HG03558 (cell line): ENCODE data around the gene DNAAF8.
"Not testable (repeated sequence)": the region's sequence is repeated elsewhere in the genome, so short reads cannot be mapped to it uniquely, and the experiment has no call there.

Source experiments
- ATAC-seq: cut with Tn5 transposase; IDR thresholded peaks from one replicate; pipeline ENCODE4 v1.9.1; 2021; ENCODE audit warnings: moderate number of reproducible peaks; ENCODE audit not compliant: unreplicated experiment; ENCODE audit errors: extremely low read depth

The DNAAF8 gene

GRCh38 chr16:4776141-4776705 lies 41.9 kb downstream of the DNAAF8 start:
- ATAC-seq: no peak

GRCh38 chr16:4777339-4778049 lies 43.2 kb downstream of the DNAAF8 start:
- no peak for ATAC-seq

DNA sequence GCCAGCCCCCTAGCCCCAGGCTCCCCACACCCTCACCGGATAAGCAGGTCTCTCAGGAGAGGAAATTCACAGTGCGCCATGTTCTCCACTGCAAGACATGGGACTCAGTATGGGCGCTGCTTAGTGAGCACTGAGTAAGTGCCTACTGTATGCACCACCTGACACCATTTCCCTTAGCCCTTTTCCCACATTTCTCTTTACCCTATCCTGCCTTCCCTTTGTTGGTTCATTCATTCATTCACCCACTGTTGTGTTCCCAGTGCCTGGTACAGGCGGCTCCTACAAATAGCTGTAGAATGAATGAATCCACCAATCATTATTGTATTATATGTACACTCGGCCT lies 43.7 kb downstream of the DNAAF8 start:
- no peak for ATAC-seq

- no peak for ATAC-seq
Observed at GRCh38 chr16:4780235-4780634, 45.9 kb downstream of the DNAAF8 start.

- no peak for ATAC-seq
Observed at GRCh38 chr16:4783251-4783950, 49.1 kb downstream of the DNAAF8 start.

DNA sequence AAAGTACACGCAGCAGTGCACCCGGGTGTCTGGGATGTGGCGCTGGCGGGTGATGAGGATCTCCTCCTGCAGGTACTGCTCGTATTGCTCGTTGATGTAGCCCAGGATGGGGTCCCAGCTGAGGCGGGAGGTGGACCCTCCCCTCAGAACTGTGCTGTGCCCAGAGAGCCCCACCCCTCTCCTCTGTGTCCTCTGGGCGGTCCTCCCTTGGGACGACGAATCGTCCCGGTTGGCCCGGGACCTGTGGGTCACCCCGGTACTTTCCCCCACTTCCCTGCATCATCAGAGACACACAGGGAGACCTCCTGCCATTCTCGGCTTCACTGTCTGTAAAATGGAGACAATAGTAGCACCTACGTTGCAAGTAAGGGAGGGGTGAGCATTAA lies 49.6 kb downstream of the DNAAF8 start:
- no peak for ATAC-seq

GRCh38 chr16:4784444-4784987 lies 50.2 kb downstream of the DNAAF8 start:
- ATAC-seq: not testable (repeated sequence)

DNA sequence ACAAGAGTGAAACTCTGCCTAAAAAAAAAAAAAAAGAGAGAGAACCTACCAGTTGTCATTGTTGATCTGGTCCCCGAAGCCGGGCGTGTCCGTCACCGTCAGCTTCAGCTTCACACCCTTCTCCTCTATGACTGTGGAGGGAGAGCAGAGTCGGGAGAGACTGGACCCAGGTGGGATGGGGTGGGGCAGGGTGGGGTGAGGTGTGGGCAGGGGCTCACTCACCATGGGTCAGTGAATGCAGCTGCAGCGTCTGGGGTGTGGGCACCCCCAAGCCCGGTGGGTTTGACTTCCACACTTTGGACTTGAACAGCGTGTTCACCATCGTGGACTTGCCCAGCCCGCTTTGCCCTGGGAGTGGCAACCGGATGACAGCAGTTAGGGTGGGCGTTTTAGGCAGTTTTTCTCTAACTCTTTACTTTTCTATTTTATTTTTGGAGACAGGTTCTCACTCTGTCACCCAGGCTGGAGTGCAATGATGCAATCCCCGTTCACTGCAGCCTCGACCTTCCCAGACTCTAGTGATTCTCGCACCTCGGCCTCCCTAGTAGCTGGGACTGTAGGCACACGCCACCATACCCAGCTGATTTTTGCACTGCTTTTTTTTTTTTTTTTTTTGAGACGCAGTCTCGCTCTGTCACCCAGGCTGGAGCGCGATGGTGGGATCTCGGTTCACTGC lies 51.6 kb downstream of the DNAAF8 start:
- ATAC-seq: no peak

GRCh38 chr16:4787068-4787467 lies 52.7 kb downstream of the DNAAF8 start:
- ATAC-seq: no peak

- ATAC-seq: no peak
Observed at GRCh38 chr16:4787627-4788482, 53.5 kb downstream of the DNAAF8 start, which contains the start of gene SEPTIN12. Gene SEPTIN12, minus strand, starts transcription at chr16:4788345. Its CDS starts 700 bp downstream, at chr16:4787645.

DNA sequence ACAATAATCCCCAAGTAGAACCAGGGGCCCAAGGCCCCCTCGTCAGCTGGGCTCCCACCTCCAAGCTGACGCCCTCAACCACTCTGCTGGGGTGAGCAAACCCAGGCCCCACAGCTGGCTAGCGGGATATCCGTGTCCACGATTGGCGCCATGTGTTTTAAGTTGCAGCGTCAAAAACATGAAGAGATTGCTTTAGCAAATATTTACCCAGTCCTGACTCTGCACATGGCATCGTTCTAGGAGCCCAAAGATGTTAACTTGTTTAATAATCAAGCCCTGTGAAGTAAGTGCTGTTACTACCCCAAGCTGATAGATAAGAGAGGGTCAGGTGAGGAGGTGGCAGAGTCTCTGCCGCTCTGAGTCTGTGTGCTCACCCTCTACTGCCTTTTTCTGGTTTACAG lies 54.2 kb downstream of the DNAAF8 start:
- ATAC-seq: no peak

DNA sequence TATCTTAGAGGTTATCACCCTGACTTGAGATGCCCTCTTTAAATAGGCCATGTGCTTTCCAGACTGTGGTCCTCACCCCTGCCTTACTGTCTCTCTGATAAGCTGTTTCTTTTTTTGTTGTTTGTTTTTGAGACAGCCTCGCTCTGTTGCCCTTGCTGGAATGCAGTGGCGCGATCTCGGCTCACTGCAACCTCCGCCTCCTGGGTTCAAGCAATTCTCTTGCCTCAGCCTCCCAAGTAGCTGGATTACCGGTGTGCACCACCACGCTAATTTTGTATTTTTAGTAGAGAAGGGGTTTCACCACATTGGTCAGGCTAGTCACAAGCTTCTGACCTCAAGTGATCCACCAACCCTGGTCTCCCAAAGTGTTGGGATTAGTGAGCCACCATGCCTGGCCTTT lies 54.6 kb downstream of the DNAAF8 start:
- ATAC-seq: no peak

- ATAC-seq: no peak
Observed at GRCh38 chr16:4790261-4790660, 55.9 kb downstream of the DNAAF8 start.

GRCh38 chr16:4790871-4791270 lies 56.5 kb downstream of the DNAAF8 start:
- no peak for ATAC-seq

GRCh38 chr16:4792951-4793513 lies 58.7 kb downstream of the DNAAF8 start:
- no peak for ATAC-seq

DNA sequence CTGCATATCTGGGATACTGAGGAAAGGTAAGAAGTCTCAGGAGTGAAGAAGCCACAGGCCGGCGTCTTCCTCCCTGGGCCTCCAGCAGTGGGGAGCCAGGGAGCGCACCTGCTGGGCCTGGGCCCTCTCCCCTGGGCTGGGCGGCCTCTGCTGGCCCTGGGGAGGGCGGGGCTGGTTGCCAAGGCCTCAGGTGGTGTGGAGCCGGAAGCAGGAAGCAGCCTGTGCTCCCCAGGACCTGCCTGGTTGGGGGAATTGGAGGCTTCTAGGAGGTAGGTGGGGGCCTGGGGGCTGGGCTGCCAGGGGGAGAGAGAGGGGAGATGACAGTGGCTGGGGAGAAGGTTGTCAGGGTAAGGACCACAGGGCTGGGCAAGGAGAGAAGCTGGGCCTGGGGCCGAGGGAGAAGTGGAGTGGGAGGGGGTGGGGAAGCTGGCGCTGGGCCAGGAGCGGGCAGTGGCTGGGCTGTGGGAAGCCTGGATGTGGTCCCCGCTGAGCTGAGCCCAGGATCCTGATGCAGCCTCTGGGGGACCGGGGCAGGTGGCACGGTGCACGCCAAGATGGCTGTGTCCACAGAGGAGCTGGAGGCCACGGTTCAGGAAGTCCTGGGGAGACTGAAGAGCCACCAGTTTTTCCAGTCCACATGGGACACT lies 61.0 kb downstream of the DNAAF8 start, which contains the start of gene SMIM22:
SMIM22 (plus strand) TSS at position 189 of the 647 bp plus-strand sequence; CDS start at position 555, 366 bp downstream.
- ATAC-seq: no peak

DNA sequence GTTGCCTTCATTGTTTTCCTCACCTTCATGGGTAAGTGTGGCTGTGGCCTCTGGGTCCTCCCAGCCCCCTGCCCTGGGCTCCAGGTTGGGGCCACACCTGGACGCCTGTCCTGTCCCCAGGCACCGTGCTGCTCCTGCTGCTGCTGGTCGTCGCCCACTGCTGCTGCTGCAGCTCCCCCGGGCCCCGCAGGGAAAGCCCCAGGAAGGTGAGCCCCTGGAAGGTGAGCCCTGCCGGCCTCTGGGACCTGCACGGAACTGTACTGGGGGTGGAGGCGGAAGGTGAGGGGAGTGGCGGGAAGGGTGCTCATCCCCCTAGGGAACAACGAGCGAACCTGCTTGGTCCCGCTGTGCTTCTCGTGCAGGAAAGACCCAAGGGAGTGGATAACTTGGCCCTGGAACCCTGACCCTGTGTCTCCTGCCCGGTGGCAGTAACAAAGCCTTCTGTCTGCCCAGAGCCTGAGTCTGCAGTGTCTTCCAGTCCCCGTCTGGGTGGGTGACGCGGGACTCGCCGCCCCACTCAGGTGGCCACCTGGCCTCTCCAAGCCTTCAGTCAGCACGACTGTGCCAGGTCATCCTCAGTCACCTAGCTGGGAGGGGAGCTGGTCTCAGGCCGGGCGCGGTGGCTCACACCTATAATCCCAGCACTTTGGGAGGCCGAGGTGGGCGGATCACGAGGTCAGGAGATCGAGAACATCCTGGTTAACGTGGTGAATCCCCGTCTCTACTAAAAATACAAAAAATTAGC lies 61.7 kb downstream of the DNAAF8 start:
- no peak for ATAC-seq
